OCI-LY1 (cell line): ENCODE data around the gene ABCA13.

Experiments used
- EZH2 ChIP-seq: fragments of 200-600 bp; sonication (generic), shearing (Covaris generic); IDR thresholded peaks from 2 replicates; pipeline ENCODE4 v1.8.0; 2017; ENCODE audit warnings: borderline replicate concordance, mixed run types, mild to moderate bottlenecking, antibody characterized with exemption, low read length, moderate library complexity, mixed read lengths
- TF ChIP-seq, protein P1 (sequence below): fragments of 200-600 bp; sonication (generic), shearing (Covaris generic); IDR thresholded peaks from 2 replicates; pipeline ENCODE4 v1.5.1; 2017; ENCODE audit warnings: mild to moderate bottlenecking, antibody characterized with exemption, low read length, moderate library complexity, mixed read lengths

- no peak for TF ChIP-seq EZH2
- TF ChIP-seq, protein P1, sequence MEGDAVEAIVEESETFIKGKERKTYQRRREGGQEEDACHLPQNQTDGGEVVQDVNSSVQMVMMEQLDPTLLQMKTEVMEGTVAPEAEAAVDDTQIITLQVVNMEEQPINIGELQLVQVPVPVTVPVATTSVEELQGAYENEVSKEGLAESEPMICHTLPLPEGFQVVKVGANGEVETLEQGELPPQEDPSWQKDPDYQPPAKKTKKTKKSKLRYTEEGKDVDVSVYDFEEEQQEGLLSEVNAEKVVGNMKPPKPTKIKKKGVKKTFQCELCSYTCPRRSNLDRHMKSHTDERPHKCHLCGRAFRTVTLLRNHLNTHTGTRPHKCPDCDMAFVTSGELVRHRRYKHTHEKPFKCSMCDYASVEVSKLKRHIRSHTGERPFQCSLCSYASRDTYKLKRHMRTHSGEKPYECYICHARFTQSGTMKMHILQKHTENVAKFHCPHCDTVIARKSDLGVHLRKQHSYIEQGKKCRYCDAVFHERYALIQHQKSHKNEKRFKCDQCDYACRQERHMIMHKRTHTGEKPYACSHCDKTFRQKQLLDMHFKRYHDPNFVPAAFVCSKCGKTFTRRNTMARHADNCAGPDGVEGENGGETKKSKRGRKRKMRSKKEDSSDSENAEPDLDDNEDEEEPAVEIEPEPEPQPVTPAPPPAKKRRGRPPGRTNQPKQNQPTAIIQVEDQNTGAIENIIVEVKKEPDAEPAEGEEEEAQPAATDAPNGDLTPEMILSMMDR, result no peak
These were observed 8.3 kb downstream of the ABCA13 start for GRCh38 chr7:48179496-48180030.
